Cerebellar nuclear complex (tissue), 1 donor: ENCODE data around the gene GJA10.

ENCODE experiments used
- DNase-seq, 2 experiments: peaks; one replicate each; lab custom pipeline; 2025; lab: John Stamatoyannopoulos, UW

The GJA10 gene

DNA sequence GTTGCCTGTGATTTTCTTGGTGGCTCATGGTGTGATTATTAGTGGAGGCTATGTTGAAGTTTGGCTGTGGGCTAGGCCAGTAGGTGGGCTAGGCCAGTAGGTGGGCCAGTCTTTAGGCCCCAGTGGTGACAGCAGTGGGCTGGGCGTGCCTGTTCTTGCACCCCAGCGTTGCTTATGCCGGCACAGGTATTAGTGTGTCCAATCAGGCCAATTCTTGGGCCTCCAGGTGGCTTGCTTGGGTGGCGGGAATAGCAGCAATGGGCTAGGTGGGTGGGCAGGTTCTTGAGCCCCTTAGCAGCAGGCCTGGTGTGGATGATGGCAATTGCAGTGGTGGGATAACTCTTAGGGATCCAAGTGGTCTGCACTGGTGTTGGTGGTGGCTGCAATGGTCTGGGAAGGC, 22.9 kb downstream of the GJA10 start:
- no peak for DNase-seq

DNA sequence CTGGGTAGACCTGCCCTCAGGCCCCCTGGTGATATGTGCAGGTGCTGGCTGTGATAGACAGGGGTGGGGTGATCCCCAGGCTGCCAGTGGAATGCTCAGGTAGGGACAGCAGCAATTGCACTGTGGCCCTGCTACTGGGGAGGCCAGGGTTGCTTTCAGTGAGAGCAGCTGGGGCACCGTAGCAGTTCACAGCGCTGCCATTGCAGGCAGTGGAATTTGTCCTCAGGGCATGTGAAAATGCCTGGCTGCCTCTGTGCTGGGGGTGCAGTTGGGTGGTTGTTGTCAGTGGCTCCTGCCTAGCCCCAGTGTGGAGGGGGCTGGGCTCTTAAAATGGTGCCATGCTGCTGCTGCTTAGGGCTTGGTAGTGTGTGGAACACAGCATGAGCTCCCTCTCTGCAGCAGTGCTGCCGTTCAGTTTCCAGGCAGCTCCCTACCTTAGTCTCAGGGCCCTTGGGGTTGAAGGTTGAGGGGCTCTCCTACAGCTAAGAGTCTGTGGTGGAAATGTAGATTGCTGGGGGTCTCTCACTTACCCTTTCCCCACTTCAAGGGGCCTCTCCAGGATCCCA, 23.6 kb downstream of the GJA10 start:
- no peak for DNase-seq

DNA sequence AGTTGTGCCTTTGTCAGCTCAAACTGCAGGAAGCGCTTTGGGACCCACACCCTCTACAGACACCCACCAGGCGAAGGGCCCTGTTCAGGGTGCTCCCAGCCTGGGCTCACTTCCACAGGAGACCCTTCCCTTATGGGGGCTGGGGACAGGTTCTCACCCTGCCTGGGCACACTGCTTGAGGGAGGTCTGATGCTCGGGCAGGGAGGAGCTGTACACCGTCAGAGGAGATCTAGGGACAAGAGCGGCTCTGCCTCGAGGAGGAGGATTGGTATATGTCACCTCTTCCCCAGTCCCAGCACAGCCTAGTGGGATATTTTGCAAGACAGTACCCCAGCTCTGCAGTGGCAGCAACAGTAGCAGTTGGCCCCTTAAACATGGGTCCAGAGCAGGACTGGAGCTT, 26.9 kb downstream of the GJA10 start:
- no peak for DNase-seq

DNA sequence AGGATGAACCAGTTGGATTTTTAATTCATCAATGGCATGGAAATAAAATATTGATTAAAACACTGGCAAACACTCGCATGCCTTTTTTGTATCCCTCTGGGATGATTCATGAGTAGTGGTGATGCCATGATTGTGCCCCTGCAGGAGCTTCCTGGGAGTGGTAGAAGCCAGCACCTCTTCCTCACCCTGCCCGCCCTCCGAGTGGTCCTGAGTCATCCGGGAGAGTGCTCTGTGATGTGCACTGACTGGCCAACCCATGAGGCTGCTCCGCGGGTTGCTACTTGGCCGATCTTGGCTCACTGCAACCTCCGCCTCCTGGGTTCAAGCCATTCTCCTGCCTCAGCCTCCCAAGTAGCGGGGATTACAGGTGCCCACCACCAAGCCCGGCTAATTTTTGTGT, 27.4 kb downstream of the GJA10 start:
- no peak for DNase-seq

DNA sequence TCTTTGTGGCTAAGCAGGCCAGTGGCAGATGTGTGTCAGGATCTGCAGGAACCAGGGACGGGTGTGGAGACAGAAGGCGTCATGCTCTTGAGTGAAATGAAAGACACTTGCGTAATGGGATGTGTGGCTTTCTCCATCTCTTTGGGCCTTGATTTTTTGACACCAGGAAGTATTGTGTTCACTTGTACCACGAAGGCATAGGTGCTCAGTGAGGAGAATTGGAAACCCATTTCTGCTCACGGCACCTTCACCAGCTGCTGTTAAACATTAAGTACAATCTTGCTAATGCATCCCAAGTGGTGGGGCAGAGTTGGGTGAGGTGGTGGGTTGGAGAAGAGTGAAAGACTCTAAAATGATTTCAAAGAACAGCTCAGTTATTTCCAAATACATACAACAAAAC, 30.0 kb downstream of the GJA10 start:
- DNase-seq: no peak

DNA sequence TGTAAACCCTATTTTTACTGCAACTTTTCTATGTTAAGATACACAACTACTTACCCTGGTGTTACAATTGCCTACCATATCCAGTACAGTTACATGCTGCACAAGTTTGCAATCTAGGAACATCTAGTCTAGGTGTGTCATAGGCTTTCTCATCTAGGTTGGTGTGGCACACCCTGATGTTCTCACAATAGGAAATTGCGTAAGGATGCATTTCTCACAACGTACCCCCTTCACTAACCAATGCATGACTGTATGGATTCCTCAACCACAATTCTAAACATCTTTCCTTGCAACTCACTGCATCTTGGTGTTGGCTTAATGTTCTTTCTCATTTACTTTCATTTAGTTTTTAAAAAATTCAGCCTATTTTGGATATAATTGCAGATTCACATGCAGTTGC, 31.6 kb downstream of the GJA10 start:
- DNase-seq: no peak

DNA sequence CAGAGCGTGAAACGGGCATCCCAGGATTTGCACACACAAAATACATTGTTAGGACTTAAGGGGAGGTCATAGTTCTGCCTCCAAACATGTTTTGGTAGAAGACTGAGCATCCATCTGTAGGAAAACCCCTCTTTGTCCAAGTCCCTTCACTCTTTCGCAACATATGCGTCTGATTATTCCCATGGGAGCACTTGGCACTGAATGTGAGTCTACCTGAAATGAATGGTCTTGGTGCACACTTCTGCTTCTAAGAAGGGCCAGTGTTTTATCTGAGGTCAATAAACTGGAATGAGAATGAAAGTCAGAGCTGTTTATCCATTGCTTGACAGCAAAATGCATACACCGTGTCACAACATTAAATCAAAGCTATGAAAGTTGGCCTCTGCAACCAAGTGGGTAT, 33.0 kb downstream of the GJA10 start:
- no peak for DNase-seq

DNA sequence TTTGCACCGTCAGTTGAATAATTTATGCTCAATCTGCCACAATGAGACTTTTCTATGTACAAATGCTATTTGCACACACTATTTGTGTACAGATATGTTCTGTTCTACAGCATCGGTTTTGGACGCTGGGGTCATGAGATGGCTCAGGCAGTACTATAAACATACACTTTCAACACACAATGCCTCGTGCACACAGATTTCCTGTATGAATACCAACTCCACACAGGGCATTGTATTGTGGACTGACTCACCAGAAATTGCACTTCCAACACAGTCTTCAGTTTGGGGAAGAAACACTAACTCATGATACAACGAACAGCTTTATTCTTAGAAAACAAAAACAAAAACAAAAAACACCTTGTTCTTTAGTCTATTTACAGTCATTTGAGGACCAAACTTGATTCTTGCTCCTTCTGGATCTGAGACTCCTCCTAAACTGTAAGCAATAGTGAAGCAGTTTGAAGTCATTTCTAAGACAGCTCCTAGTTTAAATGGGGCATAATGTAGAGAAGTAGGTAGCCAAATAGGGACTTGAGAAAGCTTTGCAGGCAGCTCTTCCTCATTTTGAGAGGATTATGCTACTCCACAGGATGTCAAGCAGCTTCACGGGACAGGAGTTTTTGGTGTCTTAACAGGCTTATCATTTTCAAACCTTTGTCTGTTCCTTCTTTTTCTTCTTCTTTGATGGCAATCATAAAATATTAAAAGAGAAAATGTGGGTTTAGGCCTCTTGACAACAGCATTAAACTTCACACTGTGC, 33.7 kb downstream of the GJA10 start:
- no peak for DNase-seq

DNA sequence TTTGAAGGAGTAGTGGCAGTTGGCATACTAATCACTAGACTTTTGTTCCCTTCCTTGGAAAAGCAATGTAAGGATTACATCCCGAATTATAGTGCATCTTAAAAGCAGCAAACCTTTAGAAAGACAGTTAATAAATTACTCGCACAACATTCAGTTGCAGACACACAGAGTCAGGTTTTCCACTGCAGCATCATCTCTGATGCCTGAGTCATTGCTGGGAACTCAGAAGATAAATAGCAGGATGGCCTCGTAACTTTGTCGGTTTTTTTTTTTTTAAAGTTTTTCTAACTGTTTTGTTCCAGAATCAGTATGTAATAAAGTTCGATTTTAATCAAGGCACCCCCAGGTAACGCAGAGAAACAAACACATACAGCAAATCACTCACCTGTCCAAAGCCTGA, 34.3 kb downstream of the GJA10 start:
- no peak for DNase-seq

DNA sequence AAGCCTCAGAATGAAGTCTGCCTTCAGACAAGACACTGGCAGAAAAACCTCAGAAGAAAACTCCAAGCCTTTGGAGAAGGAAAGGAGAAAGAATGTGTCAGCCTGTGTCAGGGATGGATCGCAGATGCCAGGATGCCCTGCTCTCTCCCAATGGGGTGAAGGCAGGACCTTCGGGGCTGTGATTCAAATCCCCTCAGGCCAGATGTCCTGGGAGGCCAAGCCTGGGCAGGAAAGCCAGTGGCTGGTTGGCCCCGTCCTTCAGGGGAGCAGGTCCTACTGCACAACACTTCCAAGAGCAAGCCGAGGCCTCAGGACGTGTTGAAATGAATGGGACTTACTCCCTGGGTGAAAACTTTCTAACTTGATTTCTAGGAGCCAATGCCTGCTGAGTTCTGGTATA, 36.5 kb downstream of the GJA10 start:
- no peak for DNase-seq

DNA sequence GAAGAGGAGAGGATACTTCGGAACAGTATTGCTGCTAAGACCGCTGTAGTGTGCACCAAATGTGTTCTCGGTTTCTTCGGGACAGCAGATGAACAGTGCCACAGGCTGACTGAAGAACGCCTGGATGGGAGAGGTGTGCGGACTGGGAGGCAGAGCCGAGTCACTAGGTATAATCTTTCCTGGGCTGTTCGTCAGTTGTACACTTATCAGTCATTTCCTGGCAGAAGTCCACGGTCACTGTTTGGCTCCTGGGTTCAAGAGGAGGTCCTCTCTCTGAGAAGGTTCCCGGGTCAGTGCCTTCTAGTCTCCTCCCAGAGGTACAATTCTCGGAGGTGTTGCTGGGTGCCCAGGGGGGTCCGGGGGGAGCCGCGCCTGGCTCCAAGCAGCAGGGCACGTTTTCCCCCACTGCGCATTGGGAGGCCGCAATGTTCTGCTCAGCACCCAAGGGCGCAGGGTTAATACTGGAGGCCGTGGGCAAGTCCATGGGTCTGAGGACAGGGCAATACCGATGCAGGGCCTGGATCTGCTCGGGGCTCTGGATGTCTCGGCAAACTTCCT, 38.1 kb downstream of the GJA10 start:
- no peak for DNase-seq

DNA sequence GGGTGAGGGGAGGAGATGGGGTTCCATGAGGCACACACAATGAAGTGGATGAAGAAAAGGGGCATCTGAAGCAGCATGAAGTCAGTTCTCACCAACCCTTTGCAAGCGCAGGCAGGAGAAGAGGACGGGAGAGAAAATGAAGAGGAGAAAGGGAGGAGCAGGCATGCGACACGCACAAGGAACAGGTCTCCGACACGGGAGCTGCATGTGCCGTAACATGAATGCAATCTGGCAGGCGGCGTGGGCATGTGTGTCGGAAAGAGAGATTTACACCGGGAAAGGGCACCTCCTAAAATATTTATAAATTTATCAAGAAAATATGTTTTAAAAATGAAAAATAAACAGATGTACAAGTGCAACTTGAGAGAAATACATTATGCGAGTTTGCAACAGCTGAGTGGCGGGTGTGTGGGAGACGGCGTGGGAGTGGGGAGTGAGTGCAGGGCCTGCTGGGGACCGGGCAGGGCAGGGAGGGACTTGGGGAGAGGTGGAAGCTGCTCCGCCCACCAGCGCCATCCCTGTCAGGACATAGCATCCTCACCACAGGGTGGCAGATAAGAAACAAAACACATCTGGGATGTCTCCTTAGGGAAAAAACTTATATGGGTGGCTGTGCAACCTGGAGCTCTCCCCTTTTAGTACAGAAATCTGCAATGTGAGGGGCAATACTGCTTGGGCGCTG, 40.6 kb downstream of the GJA10 start:
- DNase-seq: no peak

DNA sequence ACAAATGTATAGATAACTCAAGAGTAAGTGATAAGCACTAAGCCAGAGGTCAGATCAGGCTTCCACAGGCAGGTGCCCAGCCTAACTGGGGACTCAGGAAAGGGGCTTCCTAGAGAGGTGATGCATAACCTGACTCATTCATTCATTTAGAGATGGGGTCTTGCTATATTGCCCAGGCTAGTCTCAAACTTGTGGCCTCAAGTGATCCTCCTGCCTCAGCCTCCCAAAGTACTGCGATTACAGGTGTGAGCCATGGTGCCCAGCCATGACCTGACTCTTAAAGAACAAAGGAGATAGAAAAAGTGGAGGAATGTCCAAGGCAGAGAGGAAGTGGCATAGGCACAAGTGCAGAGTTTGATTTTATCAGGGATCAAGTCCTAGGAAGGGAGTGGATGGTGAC, 41.9 kb downstream of the GJA10 start:
- DNase-seq: no peak

DNA sequence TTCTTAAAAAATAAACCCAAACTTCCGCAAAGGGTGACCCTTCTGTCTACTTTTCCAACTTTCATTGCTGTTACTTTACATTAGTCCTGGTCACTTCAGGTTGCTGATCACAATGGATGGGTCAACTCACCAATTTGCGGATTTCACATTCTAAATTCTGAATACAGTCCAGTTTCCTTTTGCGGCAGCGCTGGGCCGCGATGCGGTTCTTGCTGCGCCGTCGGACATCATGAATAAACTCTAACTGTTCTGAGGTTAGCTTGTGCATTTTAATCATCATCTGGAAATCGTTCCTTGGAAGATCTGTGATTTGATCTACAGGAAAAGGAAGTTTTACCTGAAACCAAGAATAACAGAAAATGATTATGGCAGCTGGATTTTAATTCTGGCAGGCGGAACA, 43.7 kb downstream of the GJA10 start:
- no peak for DNase-seq

DNA sequence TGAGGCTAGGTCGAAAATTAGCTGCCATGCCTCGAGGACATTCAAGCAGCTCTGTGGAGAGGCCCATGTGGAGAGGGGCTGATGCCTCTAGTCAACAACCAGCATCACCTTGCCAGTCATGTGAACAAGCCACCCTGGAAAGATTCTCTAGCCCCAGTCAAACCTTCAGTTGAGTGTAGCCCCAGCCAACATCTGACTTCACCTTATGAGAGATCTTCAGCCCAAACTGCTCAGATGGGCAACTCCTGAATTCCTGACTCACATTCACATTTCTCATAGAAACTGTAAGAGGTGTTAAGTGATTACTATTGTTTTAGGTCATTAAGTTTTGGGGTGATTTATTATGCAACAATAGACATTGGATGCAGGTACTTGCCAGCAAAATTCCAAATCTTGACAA, 44.9 kb downstream of the GJA10 start:
- DNase-seq: no peak

DNA sequence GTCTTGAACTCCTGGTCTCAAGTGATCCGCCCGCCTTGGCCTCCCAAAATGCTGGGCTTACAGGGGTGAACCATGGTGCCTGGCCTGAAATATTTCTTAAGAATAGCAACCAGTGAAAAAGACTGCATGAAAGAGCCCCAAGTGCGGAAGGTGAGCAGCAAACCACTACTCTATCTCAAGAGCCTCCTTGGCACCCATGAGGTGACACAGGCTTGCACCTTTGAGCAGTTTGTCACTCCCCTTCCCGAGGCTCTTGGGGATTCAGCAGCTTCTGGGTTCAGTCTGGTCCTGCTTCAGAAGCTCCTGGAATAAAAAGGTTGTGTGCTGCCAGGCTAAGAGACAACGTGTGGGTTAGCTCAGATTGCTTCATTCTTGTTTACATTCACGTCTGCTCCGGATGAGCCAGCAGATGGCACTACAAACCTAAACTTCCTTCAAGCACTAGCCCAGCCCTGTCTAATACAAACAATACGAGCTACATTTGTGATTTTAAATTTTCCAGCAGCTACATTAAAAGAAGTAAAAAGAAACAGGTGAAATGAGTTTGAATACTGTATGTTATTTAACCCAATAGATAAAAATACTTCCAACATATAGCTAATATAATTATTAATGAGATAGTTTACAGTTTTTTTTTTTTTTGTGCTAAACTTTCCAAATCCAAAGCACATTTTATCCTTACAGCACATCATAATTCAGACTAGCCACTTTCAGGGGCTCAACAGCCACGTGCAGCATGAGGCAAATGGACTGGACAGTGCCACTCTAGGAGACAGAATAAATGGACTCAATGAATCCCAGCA, 46.2 kb downstream of the GJA10 start:
- peak in 1 of 2 experiments; percentile 65 for DNase-seq

DNA sequence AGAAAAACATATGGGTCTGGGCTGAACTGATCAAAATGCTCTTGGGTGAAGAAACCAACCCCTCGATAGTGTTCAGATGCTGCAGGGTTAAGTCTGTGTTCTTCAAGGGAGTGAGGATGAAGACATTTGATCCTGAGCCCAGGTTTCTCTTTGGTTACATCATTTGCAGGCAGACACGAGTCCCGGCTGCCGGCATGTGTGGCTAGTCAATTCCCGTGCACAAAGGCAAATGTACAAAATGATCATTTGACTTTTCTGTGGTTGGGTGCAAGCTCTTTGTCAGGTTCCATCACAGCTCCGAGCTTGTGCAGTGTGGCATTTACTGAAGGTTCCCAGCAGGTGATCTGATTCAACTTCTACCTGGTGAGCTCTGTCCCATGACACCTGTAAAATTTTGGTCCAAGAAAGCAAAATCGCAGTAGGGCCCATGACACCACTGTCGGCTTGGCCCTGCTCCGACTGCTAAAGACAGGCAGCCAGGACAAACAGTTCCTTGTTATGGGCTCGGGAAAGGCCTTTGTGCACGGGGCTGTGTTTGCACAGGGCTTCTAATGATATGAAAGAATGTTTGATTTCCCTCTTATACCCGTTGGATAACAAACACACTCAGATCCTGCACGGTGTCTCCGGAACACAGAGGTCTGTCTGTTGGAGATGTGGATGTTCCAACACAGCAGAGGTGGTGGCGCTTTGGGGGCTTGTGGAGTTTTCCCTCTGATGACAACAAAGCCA, 46.9 kb downstream of the GJA10 start:
- peak in 1 of 2 experiments; percentile 18 for DNase-seq

DNA sequence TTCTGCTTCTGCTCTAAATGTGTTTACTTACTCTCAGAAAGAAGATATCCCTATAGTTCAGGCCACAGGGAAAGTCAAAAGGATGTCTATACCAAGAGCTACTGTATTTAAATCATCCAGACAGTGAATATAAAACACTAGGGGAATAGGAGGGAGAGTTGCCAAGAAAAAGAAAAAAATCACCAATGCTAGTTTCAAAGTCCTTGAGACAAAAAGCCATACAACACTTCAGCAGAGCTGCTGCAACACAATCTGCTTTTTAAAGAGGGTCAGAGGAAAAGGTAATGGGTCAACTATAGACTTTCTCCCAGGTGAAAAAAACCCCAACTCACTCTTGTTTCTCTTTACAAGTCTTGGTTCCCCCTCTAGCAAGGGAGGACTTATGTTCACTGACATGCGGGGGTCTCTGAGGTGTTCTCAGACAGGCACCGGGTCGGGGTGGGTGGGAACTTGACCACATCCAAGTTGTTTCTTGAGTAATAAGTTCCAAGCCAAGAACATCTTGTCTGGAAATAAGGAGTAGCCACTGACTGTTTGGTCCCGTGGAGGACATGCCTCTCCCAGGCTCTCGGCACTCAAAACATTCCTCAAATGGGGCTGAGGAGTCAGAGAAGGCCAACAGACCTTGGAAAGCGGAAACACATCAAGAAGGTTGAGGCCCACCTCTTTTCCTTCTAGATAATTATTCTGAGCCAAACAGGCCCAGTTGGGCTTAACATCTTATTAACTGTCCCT, 47.7 kb downstream of the GJA10 start:
- DNase-seq: no peak

DNA sequence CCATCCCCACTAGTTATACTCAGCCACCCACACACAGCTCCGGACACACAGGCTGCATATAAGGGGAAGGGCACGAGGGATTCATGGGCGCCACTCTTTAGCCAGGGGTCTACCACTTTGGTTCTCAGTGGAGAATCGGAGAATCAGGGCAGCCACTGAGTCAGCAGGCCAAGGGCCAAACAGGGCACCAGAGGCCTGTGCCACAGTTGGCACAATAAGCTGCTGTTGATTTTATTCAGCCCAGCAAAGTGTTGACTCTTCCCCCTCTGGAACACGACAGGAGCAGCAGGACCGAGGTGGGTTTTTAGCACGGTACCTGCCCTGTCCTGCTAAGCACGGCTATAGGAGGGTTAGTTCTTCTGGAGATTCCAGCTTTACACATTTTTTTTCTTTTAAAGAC, 48.3 kb downstream of the GJA10 start:
- no peak for DNase-seq

DNA sequence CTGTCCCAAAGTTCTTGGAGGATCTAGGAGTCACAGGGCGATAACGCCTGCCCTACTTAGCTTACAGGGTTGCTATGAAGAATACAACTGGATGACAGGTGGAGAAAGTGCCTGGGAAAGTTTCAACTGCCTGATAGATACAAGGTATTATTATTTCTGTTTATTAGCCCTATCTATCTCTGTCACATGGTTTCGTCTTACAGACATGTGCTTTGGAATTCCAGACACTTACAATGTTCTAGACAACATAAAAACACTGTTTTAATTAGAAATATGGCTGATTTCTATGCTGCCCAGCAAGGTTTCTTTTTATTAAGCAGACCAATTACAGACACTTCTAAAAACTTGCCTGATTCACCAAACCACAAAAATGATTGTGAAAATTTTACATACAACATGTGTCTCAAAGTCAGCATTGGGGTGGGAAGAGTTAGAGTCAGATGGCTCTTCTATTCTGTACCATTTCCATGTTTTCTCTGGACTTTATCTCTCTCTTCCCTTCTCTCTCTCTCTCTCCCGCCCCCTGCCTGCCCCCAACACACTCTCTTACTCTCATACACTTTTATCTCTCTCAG, 50.0 kb downstream of the GJA10 start:
- DNase-seq: no peak
